ENCODE data around the gene CDKL1. TPM values are rescaled to one million over a fixed set of nuclear protein-coding genes. Genes with fewer than 3 reads are reported as not detected.

CDKL1 gene
- total RNA-seq, 4 donors from 2014 or later = 15.3 to 36.8 (median 28.2) TPM

- DNase-seq = peak; percentile 95
- Histone ChIP-seq H3K4me3 (peak within 1 kb of the TSS; percentile 55 to 90 (median 72)), H3K4me1 (peaks cover 6 to 20% (median 13%) of the 10 kb centered on the region in 4 donors), H3K9me3 (no peaks in the 10 kb centered on the region), H3K36me3 (no peaks in the 10 kb centered on the region), H3K27me3 (no peaks in the 10 kb centered on the region), H3K27ac (peak within 1 kb of the TSS; percentile 92 to 98 (median 93))
- in situ Hi-C loops (cut with MboI; ENCODE audit: low pct_ligation_motif_present in 1 of 4, low pct_unique_long_range_greater_than_20kb in 1 of 4, low sequenced_read_pairs in 3 of 4) (no loop called here), intact Hi-C loops (cut with DNase I; ENCODE audit: low total_unique reads) (loop anchor here (10.0 kb wide), 1 partner anchor 83 kb away; the partner anchor contains the start of gene CDKL1)
- WGBS, 2 donors (ENCODE audit: low coverage in 1 of 2) = 1% methylated on average over 20 of the region's 83 CpGs; no CpG with 5 or more reads in 1 of the 2 donors
- peak; percentile 84 for TF ChIP-seq POLR2A (IDR thresholded peaks at IDR 0.05)
- TF ChIP-seq EP300 (IDR thresholded peaks at IDR 0.05; ENCODE audit: low read depth) = no peak
- TF ChIP-seq CTCF (IDR thresholded peaks at IDR 0.05) = peak in 1 of 5 experiments; percentile 28
- TF ChIP-seq POLR2AphosphoS5 (IDR thresholded peaks at IDR 0.05) = peak; percentile 82 to 94 (median 86)
Measured at GRCh38 chr14:50311972-50312733, 84.5 kb downstream of the CDKL1 start, which contains the start of the genes DMAC2L and L2HGDH. DMAC2L (plus strand) TSS chr14:50312324; CDS start chr14:50321488, 9,164 bp downstream. L2HGDH (minus strand) TSS chr14:50312229; CDS start chr14:50312150, 79 bp downstream.

GRCh38 chr14:50311337-50311971 is 85.2 kb downstream of the CDKL1 start:
- no peaks in the 10 kb centered on the region for H3K36me3 ChIP-seq
- WGBS, 2 donors (ENCODE audit: low coverage in 1 of 2) = 1 to 4% methylated on average over 5 to 18 of the region's 18 CpGs
- in situ Hi-C loops (cut with MboI; ENCODE audit: low pct_ligation_motif_present in 1 of 4, low pct_unique_long_range_greater_than_20kb in 1 of 4, low sequenced_read_pairs in 3 of 4) (no loop called here), intact Hi-C loops (cut with DNase I; ENCODE audit: low total_unique reads) (loop anchor here (10.0 kb wide), 1 partner anchor 83 kb away; the partner anchor contains the start of gene CDKL1)
- no peaks in the 10 kb centered on the region for H3K27me3 ChIP-seq
- no peaks in the 10 kb centered on the region for H3K9me3 ChIP-seq
- H3K27ac ChIP-seq = peak overlapping the region; percentile 92 to 98 (median 93)
- H3K4me3 ChIP-seq = peak overlapping the region; percentile 55 to 90 (median 72)
- TF ChIP-seq CTCF (IDR thresholded peaks at IDR 0.05) (peak; percentile 37 to 84 (median 59)), EP300 (IDR thresholded peaks at IDR 0.05; ENCODE audit: low read depth) (no peak)
- no peak for DNase-seq
- H3K4me1 ChIP-seq = peaks cover 6 to 20% (median 13%) of the 10 kb centered on the region in 4 donors

DNA sequence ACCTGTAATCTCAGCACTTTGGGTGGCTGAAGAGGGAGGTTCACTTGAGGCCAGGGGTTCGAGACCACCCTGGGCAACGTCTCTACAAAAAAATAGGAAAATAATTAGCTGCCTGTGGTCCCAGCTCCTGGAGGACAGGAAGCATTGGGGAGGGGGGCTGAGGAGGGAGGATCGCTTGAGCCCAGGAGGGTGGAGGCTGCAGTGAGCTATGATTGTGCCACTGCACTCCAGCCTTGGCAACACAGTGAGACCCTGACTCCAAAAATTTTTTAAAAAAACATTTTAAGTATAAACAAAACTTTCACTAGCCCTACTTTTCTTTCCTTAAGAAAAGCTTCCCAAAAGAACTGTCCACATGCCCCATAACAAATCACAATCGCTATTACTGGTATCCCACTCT is 86.2 kb downstream of the CDKL1 start:
- TF ChIP-seq POLR2A (IDR thresholded peaks at IDR 0.05) (no peak), EP300 (IDR thresholded peaks at IDR 0.05; ENCODE audit: low read depth) (no peak), CTCF (IDR thresholded peaks at IDR 0.05) (no peak), POLR2AphosphoS5 (IDR thresholded peaks at IDR 0.05) (no peak)
- WGBS, 2 donors (ENCODE audit: low coverage in 1 of 2) = 84 to 93% methylated on average over 4 of the region's 4 CpGs
- H3K9me3 ChIP-seq = no peaks in the 10 kb centered on the region
- no peaks in the 10 kb centered on the region for H3K36me3 ChIP-seq
- intact Hi-C loops (cut with DNase I; ENCODE audit: low total_unique reads) (loop anchor here (10.0 kb wide), 1 partner anchor 84 kb away; the partner anchor contains the start of gene CDKL1), in situ Hi-C loops (cut with MboI; ENCODE audit: low pct_ligation_motif_present in 1 of 4, low pct_unique_long_range_greater_than_20kb in 1 of 4, low sequenced_read_pairs in 3 of 4) (no loop called here)
- H3K27ac ChIP-seq = no peak overlapping the region
- DNase-seq = no peak
- no peaks in the 10 kb centered on the region for H3K27me3 ChIP-seq
- H3K4me1 ChIP-seq = peaks cover 6 to 20% (median 13%) of the 10 kb centered on the region in 4 donors
- no peak overlapping the region for H3K4me3 ChIP-seq

DNA sequence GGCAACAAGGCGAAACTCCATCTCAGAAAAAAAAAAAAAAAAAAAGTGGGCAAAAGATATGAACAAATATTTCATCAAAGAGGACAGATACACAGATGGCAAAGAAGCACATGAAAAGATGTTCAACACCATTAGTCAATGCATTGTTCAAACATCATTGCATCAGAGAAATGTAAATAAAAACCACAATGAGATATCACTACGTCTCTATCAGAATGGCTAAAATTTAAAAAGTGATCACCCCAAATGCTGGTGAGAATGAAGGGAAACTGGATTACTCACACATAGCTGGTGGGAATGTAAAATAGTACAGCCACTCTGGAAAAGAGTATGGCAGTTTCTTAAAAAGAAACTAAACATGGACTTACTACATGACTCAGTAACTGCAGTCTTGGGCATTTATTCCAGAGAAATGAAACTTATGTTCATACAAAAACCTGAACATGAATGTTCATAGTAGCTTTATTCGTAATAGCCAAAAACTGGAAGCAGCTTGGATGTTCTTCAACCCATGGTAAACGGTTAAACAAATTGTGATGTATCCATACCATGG is 88.2 kb downstream of the CDKL1 start:
- DNase-seq = no peak
- 76 to 80% methylated on average over 4 of the region's 4 CpGs for WGBS, 2 donors (ENCODE audit: low coverage in 1 of 2)
- no peaks in the 10 kb centered on the region for H3K27me3 ChIP-seq
- no peaks in the 10 kb centered on the region for H3K36me3 ChIP-seq
- peaks cover 6 to 17% (median 12%) of the 10 kb centered on the region in 4 donors for H3K4me1 ChIP-seq
- no peak overlapping the region for H3K27ac ChIP-seq
- H3K4me3 ChIP-seq = no peak overlapping the region
- no peaks in the 10 kb centered on the region for H3K9me3 ChIP-seq
- no peak for TF ChIP-seq CTCF (IDR thresholded peaks at IDR 0.05)
- TF ChIP-seq EP300 (IDR thresholded peaks at IDR 0.05; ENCODE audit: low read depth) = no peak
- TF ChIP-seq POLR2A (IDR thresholded peaks at IDR 0.05) = no peak
- intact Hi-C loops (cut with DNase I; ENCODE audit: low total_unique reads) (no loop called here), in situ Hi-C loops (cut with MboI; ENCODE audit: low pct_ligation_motif_present in 1 of 4, low pct_unique_long_range_greater_than_20kb in 1 of 4, low sequenced_read_pairs in 3 of 4) (no loop called here)
